B cell (primary cell): ENCODE data around the gene ATF7IP2.

Experiments
- EZH2 ChIP-seq: IDR thresholded peaks from 2 replicates; pipeline ENCODE4 v1.6.1; 2012; ENCODE audit warnings: borderline replicate concordance, low read depth, mild to moderate bottlenecking, moderate library complexity, low read length; ENCODE audit not compliant: insufficient read depth, poor library complexity, severe bottlenecking
- TF ChIP-seq, protein P1 (sequence below): fragments of 200-600 bp; IDR thresholded peaks from one replicate; pipeline ENCODE4 v1.8.0; 2022; ENCODE audit warnings: antibody characterized with exemption, mild to moderate bottlenecking

- TF ChIP-seq, protein P1, sequence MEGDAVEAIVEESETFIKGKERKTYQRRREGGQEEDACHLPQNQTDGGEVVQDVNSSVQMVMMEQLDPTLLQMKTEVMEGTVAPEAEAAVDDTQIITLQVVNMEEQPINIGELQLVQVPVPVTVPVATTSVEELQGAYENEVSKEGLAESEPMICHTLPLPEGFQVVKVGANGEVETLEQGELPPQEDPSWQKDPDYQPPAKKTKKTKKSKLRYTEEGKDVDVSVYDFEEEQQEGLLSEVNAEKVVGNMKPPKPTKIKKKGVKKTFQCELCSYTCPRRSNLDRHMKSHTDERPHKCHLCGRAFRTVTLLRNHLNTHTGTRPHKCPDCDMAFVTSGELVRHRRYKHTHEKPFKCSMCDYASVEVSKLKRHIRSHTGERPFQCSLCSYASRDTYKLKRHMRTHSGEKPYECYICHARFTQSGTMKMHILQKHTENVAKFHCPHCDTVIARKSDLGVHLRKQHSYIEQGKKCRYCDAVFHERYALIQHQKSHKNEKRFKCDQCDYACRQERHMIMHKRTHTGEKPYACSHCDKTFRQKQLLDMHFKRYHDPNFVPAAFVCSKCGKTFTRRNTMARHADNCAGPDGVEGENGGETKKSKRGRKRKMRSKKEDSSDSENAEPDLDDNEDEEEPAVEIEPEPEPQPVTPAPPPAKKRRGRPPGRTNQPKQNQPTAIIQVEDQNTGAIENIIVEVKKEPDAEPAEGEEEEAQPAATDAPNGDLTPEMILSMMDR, result no peak
- no peak for TF ChIP-seq EZH2
Observed at GRCh38 chr16:10480151-10480550, 94.3 kb downstream of the ATF7IP2 start.
